NOMO-1 (cell line): ENCODE data around the gene ABHD16A.
A peak's percentile ranks its signal among the peaks of the same experiment; 100 is the strongest.

Experiments
- DNase-seq, 2 experiments: peaks; one replicate each; lab custom pipeline; 2025; ENCODE audit not compliant: unreplicated experiment in 2 of 2; lab: John Stamatoyannopoulos, UW

Gene ABHD16A

GRCh38 chr6:31690231-31691077 is 12.7 kb downstream of the ABHD16A start:
- no peak for DNase-seq

- DNase-seq = no peak
Measured at GRCh38 chr6:31689249-31690110, 13.6 kb downstream of the ABHD16A start.

DNA sequence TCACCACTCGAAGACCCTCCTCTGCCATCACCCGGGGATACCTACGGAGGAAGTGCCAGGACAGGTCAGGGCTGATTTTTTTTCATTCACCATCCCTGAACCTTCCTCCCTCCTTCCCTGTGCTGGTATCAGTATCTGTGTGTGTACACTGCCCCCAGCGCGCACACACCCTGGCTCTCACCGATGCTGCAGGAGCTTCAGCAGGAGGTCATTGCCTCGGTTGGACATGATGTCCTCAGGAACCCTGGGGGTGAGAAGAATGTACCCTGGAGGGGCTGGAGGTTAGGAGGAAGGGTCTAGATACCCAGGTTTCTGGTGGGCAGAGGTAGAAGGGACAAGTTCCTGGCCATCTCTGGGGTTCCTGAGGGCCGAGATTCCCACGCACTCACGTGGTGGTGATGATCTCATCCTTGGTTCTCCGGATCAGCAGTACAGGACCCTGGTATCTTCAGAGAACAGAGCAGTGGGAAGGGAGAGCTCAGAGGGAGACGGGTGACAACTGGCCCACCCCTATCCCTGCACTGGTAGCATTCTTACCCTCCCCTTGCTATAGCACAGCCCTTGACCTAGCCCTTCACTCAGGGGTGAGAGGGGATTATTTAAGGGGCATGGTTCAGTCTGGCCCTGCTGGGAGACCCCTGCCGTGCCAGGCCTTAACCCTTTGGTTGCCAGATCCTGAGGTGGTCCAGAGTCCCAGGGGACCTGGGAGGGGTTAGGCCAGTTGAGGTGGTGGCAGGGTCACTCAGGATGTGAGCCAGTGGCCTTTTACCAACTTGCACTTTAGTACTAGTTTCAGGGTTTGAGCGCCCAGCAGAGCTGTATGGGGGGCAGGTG is 15.0 kb downstream of the ABHD16A start:
- no peak for DNase-seq

- no peak for DNase-seq
Measured at GRCh38 chr6:31687321-31687720, 15.8 kb downstream of the ABHD16A start.

DNA sequence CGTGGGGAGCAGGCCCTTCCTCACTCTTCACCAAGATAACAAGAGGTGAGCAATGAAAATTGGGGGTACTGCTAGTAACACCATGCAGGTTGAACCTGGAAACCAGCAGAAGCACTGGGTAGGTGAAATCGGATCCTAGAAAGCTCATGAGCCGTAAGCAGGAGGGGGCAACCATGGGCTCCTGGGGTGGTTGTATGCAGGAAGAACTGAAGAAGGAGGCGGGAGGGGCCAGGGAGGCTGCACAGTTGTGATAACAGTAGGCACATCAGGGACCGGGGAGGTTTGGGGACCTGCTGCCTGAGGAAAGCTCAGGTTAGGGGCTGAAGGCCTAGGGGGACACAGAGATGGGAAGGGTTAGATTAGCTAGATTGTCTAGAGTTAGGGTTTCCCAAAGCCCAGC is 16.6 kb downstream of the ABHD16A start:
- no peak for DNase-seq

GRCh38 chr6:31683591-31683990 is 19.5 kb downstream of the ABHD16A start:
- no peak for DNase-seq

GRCh38 chr6:31681135-31681671 is 21.9 kb downstream of the ABHD16A start:
- DNase-seq = no peak

DNA sequence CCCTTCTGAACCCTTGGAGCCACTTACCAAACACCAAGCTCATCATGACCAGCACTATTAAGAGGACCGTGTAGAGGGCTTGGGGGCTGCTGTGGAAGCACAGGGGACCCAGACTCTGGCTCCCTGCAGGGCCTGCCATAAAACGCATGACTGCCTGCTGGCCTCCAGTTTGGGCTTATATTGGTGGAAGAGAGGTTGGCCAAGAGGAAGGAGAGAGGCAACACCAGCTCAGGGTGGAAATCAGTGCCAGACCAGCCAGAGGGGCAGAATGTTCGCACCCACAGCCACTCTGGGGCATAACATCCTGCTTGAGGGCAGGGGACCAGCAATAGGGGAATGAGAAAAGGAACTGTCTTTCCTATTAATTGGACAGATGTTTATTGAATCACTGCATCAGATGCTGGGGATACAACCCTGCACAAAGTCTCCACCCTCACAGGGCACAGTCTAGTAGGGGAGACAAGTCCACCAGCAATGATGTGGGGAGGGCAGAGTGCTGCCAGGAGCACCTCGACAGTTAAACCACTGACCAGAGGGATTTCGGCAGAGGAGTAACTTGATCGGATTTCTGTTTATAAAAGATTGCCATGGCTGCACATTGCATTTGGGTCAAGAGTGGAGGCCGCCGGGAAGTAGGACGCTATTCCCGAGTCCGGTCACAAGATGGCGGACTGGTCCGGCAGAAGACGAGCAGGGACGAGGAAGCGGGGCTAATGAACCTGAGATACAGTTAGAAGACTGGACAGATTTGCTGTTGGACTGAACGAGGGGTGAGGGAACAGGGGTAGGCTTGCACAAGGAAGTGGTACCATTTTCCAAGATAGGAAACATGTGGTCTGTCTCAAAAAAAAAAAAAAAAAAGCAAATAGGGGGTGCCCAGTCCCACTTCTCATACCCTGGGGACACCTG is 22.6 kb downstream of the ABHD16A start, which contains the start of gene LY6G5C:
LY6G5C (minus strand) TSS at position 842 of the 909 bp plus-strand sequence; CDS start at position 148, 694 bp downstream.
- DNase-seq = peak; percentile 64 to 76

GRCh38 chr6:31677955-31678354 is 25.2 kb downstream of the ABHD16A start:
- DNase-seq = no peak

DNA sequence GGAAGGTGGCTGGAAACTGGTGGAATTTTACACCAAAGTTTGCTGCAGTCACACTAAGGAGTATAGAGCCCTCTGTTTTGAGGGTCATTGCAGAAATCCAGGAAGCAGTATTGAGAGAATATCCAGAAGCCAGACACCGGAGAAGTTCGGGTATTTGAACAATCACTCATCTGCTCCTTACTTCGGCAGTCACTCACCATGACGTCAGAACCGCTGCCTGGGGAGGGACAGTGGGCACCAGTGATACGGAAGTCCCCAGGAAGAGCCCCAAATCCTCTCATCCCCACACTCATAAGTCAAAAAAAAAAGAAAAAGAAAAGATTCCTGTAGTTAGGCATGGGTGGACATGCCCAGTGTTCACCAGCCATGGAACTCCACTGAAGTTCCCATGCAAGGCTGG is 26.2 kb downstream of the ABHD16A start:
- DNase-seq = no peak

GRCh38 chr6:31676322-31676903 is 26.7 kb downstream of the ABHD16A start:
- peak in 1 of 2 experiments; percentile 50 for DNase-seq

- DNase-seq = no peak
Measured at GRCh38 chr6:31669676-31670075, 33.4 kb downstream of the ABHD16A start, which contains the start of gene LY6G5B. TSS of gene LY6G5B (plus strand) at chr6:31669976. CDS start at chr6:31670951, 975 bp downstream.

DNA sequence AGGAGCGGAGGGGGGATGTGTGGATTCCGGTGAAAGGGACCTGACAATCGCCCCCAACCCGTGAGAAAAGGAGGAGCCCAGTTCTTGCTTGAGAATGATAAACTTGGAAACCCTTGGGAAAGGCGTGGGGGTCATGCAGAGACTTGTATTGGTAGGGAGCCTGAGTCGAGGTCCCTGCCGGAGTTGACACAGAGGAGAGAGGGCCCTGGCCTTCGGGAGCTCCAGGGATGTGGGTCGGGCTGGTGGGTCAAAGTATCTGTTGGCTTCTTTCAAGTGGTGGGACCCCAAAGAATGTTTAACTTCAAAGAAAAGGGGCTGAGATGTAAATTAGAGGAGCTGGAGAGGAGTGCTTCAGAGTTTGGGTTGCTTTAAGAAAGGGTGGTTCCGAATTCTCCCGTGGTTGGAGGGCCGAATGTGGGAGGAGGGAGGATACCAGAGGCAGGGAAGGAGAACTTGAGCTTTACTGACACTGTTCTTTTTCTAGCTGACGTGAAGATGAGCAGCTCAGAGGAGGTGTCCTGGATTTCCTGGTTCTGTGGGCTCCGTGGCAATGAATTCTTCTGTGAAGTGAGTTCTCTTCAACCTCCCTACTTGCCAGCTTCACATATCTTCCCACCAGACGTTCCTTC is 36.7 kb downstream of the ABHD16A start:
- no peak for DNase-seq

GRCh38 chr6:31665501-31666336 is 37.4 kb downstream of the ABHD16A start, which contains the start of gene CSNK2B:
TSS of gene CSNK2B (plus strand) at chr6:31666080. CDS start at chr6:31666832, 752 bp downstream.
- DNase-seq = peak; percentile 96 to 97

GRCh38 chr6:31664790-31665500 is 38.2 kb downstream of the ABHD16A start, which contains the start of gene GPANK1:
TSS of gene GPANK1 (minus strand) at chr6:31664997. CDS start at chr6:31664478, 519 bp downstream.
- peak; percentile 77 to 93 for DNase-seq

- no peak for DNase-seq
Measured at GRCh38 chr6:31663961-31664789, 38.9 kb downstream of the ABHD16A start.
